HL-60 (cell line): ENCODE measurements around the gene CDH22.

Source experiments
- DNase-seq, 2 experiments: peaks; one replicate each; pipeline ENCODE4 v3.0.0-alpha.2; 2010 to 2020; ENCODE audit warnings: low read depth in 1 of 2, low spot score in 1 of 2
- H3K27ac ChIP-seq: fragments of 250-450 bp; sonication (Bioruptor Pico); replicated peaks from 2 replicates; pipeline ENCODE4 v1.5.1; 2020; ENCODE audit warnings: mild to moderate bottlenecking, moderate library complexity
- H3K27me3 ChIP-seq: fragments of 250-450 bp; sonication (Bioruptor Pico); 2 replicates; pipeline ENCODE4 v1.5.1; 2021; ENCODE audit warnings: mild to moderate bottlenecking, moderate library complexity; ENCODE audit not compliant: insufficient read depth, poor library complexity, severe bottlenecking
- H3K4me3 ChIP-seq: replicated peaks from 2 replicates; pipeline ENCODE4 v1.5.1; 2011; ENCODE audit warnings: mild to moderate bottlenecking, control low read depth, low read length; ENCODE audit not compliant: insufficient read depth
- GABPA ChIP-seq: IDR thresholded peaks from 2 replicates; pipeline ENCODE4 v1.6.1; 2012; ENCODE audit warnings: low read depth
- POLR2AphosphoS5 ChIP-seq: IDR thresholded peaks from 2 replicates; pipeline ENCODE4 v1.6.1; 2012; ENCODE audit warnings: low read depth
- SPI1 ChIP-seq: IDR thresholded peaks from 2 replicates; pipeline ENCODE4 v1.6.1; 2012; ENCODE audit warnings: low read depth, mild to moderate bottlenecking, borderline replicate concordance
- TF ChIP-seq, protein P1 (sequence below): IDR thresholded peaks from one replicate; pipeline ENCODE4 v1.5.1; 2011; ENCODE audit warnings: low read length, control low read depth, inconsistent platforms; ENCODE audit not compliant: insufficient read depth
- TF ChIP-seq, protein P2 (sequence below): IDR thresholded peaks from 2 replicates; pipeline ENCODE4 v1.6.1; 2012; ENCODE audit warnings: low read depth; ENCODE audit not compliant: insufficient replicate concordance

Gene CDH22

DNA sequence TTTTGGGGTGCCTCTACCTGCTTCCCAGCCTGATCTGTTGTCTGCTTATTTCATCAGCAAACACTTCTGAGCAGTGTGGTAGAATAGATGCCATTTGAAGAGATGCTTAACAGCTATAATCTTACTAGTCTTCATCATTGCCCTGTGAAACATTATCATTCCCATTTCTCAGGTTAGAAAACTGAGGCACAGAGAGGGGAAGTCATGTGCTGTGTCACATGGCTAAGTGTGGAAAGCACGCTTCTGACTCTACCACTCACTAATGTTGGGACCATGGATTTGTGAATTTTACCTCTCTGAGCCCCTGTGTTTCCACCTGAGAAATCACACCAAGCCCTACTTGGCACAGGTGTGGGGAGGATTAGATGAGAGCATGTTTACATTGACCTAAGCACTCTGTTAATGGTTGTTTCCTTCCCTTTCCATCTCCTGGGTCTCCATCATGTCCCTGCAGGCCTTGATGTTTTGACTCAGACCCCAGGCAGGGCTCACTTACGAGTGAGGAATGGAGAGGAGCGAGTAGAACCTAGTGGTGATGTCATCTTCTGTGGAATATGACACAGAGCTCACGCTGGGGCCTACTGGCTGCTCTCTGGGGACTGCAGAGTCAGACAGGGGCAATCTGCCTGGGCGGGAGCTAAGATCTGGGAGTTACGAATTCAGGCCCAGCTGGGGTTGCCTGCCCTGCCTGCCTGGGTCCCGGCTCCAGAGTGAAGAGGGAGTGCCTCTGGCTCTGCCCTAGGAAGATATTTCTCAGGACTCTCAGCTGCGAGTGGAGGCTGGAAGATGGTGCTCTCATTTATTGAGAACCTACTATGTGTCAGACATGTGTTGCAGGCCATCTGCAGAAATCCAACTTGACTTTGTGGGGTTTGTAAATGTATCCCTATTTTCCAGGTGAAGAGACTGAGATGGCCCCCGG, 64.3 kb downstream of the CDH22 start:
- Histone ChIP-seq H3K27me3 (peaks cover 19% of the 10 kb centered on the region), H3K27ac (no peak overlapping the region), H3K4me3 (no peak overlapping the region)
- TF ChIP-seq POLR2AphosphoS5 (no peak), GABPA (no peak), SPI1 (no peak)
- TF ChIP-seq, protein P1, sequence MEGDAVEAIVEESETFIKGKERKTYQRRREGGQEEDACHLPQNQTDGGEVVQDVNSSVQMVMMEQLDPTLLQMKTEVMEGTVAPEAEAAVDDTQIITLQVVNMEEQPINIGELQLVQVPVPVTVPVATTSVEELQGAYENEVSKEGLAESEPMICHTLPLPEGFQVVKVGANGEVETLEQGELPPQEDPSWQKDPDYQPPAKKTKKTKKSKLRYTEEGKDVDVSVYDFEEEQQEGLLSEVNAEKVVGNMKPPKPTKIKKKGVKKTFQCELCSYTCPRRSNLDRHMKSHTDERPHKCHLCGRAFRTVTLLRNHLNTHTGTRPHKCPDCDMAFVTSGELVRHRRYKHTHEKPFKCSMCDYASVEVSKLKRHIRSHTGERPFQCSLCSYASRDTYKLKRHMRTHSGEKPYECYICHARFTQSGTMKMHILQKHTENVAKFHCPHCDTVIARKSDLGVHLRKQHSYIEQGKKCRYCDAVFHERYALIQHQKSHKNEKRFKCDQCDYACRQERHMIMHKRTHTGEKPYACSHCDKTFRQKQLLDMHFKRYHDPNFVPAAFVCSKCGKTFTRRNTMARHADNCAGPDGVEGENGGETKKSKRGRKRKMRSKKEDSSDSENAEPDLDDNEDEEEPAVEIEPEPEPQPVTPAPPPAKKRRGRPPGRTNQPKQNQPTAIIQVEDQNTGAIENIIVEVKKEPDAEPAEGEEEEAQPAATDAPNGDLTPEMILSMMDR = no peak
- TF ChIP-seq, protein P2, sequence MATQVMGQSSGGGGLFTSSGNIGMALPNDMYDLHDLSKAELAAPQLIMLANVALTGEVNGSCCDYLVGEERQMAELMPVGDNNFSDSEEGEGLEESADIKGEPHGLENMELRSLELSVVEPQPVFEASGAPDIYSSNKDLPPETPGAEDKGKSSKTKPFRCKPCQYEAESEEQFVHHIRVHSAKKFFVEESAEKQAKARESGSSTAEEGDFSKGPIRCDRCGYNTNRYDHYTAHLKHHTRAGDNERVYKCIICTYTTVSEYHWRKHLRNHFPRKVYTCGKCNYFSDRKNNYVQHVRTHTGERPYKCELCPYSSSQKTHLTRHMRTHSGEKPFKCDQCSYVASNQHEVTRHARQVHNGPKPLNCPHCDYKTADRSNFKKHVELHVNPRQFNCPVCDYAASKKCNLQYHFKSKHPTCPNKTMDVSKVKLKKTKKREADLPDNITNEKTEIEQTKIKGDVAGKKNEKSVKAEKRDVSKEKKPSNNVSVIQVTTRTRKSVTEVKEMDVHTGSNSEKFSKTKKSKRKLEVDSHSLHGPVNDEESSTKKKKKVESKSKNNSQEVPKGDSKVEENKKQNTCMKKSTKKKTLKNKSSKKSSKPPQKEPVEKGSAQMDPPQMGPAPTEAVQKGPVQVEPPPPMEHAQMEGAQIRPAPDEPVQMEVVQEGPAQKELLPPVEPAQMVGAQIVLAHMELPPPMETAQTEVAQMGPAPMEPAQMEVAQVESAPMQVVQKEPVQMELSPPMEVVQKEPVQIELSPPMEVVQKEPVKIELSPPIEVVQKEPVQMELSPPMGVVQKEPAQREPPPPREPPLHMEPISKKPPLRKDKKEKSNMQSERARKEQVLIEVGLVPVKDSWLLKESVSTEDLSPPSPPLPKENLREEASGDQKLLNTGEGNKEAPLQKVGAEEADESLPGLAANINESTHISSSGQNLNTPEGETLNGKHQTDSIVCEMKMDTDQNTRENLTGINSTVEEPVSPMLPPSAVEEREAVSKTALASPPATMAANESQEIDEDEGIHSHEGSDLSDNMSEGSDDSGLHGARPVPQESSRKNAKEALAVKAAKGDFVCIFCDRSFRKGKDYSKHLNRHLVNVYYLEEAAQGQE = no peak
- DNase-seq = no peak

- TF ChIP-seq, protein P2 = no peak
- TF ChIP-seq, protein P1 = no peak
- no peak for TF ChIP-seq SPI1
- no peak for TF ChIP-seq GABPA
- TF ChIP-seq POLR2AphosphoS5 = no peak
- DNase-seq = no peak
- Histone ChIP-seq H3K27me3 (peaks cover 13% of the 10 kb centered on the region), H3K4me3 (no peak overlapping the region), H3K27ac (no peak overlapping the region)
These were observed 65.9 kb downstream of the CDH22 start for GRCh38 chr20:46242390-46242789.

- Histone ChIP-seq H3K4me3 (no peak overlapping the region), H3K27ac (no peak overlapping the region), H3K27me3 (no peaks in the 10 kb centered on the region)
- no peak for TF ChIP-seq GABPA
- TF ChIP-seq, protein P1 = no peak
- no peak for TF ChIP-seq POLR2AphosphoS5
- TF ChIP-seq, protein P2 = no peak
- TF ChIP-seq SPI1 = no peak
- no peak for DNase-seq
These were observed 67.4 kb downstream of the CDH22 start for GRCh38 chr20:46240881-46241280.
